Activated CD8-positive, alpha-beta memory T cell treated with anti-CD3 and anti-CD28 coated beads for 24 hours (primary cell): ENCODE results near the gene TTC39A.
"Not testable (repeated sequence)": the region's sequence is repeated elsewhere in the genome, so short reads cannot be mapped to it uniquely, and the experiment has no call there.

Experiments
- DNase-seq: peaks from one replicate; pipeline ENCODE4 v3.0.0-alpha.2; 2020

The TTC39A gene

DNA sequence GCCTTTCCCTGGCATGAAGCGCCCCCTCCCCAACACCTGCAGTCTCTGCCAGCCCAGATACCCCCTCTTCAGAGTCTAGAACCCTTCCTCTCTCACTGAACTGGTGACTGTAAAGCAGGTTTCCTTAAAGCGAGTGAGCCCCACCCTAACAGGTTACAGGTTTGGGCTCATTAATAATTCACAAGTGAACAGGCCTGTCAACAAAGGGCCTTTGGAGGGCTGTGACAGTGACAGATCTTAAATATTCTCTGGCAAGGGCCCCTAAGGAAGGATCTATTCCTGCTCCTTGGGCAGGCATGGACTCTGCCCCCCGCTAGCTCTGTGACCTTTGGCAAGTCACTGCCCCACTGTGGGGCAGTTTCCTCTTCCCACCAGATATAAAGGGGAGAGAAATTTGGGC lies 5.6 kb upstream of the TTC39A start:
- peak; percentile 33 for DNase-seq

DNA sequence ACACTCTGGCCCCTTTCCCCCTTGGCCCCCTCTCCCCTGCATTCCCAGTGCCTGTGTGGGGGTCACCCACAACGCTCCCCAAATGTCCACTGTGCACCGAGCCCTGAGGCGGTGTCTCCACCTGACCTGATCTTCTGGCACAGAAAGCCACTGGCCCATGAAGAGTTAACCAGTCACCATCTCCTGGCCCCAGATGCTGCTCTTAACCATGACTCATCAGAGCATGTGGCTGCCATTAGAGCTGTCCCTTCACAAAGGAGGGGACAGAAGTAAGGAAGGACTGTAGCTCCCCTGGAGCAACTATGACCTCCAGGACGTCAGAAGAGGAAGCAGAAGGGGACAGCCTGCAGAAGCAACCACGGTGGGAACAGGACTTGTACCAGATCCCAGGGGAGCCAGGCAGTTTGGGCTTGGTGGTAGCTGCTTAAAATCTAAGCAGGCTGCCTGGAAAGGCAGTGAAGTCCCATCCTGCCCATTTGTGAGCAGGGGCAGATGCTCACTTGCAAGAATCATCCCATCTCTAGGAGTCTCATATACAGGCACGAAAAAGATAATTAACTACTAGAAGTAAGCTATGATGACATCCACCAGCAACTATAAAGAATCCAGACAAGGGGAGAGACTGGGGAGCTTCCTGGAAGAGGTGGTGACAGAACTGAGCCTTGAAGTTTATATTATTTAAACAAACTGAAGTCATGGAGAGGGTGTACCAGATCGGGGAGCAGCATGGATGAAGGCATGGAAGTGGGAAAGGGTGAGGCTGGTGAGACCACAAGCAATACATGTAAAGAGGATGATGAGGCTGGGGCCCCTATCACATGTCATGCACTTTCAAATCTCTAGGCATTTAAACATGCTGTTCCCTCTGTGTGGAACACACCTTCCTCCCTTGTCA lies 1.1 kb upstream of the TTC39A start:
- DNase-seq = no peak

DNA sequence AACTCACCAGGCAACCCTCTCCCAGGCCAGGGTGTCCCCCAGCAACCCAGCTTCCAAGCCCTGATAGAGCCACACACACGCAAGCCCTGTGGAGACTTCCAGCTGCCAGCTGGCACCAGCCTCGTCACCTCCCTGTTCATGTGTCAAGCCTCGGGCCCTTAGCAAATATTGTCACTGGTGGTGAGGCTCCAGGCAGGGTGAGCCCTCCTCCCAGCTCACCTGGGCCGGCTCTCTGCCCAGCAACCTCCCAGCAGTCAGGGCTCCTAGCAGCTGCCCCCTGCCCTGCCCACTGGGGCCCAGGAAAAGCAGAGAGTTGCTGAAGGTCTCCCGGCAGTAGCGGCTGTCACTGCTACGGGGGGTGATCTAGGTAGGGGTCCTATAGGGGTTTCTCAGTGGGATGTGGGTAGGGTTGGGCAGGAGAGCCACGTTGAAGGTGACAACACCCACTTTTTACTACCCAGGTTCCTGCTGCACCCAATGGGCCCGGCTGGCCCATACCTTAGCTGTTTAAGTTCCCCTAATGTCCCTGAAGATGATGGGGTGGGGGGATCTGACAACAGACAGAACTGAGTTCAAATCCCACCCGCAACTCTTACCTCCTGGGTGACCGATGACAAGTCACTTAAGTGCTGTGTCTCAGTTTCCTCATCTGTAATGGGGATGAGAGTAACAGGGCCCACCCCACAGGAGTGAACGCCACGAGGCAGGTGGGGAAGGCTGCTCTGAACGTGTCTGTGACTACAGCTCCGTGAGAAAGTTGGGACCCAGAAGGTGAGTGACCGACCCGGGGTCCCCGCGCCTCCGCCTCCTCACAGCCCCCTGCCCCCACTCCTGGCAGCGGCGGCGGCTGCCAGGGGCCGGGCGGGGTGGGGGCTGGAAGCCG lies 678 bp downstream of the TTC39A start:
- no peak for DNase-seq

DNA sequence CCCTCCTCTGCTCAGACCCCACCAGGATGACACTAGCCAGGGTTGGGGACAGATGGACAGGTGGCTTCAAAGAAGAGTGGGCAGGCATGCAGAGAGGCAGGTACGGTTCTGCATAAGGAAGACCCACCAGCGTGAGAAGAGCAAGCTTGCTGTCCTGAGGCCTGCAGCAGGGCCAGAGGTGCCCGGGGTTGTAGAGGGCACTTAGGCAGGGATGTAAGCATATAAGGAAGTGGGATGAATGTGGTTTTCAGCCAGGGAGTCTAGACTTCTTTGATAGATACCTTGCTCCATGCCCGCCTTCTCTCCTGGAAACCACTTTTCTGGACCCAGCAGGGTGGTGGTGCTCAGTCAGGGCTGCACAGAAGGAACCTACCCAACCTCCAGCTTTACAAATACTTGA lies 1.4 kb downstream of the TTC39A start:
- no peak for DNase-seq

DNA sequence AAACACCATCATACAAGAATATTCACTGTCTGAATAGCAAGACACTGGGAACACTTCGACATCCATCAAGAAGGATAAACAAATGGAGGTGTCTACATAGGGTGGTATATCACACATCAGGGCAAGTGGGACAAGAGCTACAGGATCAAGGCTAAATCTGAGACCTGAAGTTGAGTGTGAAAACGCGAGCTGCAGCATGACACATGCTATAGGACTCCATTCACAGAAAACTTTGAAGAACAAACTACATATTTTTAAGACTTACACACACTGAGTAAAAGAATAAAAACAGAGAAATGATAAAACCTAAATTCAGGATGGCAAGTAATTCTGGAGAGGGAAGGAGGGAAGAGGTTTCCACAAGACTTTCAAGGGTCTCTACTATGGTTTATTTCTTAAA lies 2.1 kb downstream of the TTC39A start:
- DNase-seq = no peak

DNA sequence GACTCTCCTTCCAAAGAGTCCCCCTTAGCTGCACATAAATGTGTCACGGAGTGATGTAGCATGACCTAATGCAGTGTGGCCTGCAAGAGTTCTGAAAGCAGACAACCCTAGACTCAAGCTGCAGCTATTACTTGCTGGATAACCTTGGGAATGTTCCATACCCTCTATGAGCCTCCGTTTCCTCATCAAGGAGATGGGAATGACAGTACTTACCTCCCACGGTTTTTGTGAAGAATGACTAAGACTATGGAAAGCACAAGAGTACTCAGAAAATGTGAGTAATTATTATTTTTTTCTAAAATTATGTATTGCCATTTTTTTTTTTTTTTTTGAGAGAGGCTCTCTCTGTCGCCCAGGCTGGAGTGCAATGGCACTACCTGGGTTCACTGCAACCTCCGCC lies 3.0 kb downstream of the TTC39A start:
- DNase-seq = no peak

DNA sequence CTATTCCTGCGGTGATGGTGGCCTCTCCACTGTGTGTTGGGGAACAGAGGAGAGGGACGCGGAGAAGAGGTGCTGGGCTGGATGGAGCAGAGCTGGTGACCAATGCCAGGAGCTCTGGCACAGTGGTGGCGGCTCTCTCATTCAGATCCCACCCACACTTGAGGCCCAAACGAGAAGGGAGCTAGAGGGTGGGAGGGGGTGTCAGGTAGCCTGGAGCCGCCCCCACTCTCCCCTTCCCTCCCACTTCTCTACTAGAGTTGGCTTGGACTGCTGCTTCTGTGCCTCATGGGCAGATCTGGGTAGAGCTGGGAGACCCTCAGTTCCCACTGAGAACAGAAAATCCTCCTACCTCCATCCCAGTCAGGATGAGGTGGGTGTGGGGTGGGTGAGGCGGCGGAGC lies 3.5 kb downstream of the TTC39A start:
- DNase-seq = no peak

DNA sequence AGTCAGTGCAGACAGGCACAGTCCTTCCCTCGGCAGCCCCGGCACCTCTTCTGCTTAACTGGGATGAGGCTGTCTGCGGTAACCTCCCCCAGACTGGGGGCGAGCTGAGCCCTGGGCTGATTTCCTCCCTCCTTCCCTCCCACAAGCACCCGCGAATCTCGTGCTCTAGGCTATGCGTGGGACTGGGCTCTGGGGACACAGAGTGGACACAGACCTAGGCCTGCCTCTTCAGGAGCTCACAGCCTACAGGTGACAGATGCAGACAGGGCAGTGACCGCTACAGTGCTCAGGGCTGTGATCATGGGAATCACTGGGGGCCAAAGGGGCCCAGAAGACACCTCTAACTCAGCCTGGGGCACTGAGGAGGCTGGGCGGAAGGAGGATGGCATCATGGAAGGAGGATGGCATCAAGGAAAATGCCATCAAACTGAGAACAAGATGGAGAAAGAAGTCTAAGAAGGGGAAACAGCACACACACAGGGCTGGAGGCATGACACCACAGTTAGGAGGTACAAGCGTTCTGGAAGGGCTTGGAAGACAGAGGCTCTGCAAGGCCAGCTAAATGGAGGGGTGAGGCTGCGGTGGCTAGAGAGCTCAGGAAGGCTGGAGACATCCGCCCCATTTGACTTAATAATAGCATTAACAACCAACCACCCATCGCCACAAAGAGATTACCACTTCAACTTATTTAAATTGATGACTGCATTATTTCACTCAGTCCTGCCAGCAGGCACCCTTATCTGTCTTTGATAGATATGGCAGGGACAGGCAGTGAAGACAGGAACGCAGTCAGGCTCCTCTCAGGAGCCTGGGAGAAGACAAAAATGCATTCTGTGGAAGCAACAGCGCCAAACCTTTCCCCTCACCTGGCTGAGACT lies 4.2 kb downstream of the TTC39A start:
- DNase-seq = no peak

DNA sequence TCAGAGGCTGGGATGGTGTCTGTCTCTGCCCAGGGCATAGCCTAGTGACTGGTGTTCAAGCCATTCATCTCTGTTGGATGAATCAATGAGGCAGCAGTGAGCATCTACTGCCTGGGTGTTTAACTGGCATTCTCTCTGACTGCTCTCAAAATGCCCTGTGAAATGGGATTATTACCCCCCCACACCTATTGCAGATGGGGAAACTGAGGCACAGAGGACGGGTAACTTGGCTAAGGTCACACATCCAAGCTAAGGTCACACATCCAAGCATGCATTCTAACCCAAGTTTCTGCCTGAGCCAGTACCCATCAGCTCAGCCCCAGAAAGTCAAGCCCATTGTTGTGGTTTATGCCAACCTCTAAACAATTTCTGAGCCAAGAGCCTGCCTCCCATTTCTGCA lies 5.0 kb downstream of the TTC39A start:
- no peak for DNase-seq

DNA sequence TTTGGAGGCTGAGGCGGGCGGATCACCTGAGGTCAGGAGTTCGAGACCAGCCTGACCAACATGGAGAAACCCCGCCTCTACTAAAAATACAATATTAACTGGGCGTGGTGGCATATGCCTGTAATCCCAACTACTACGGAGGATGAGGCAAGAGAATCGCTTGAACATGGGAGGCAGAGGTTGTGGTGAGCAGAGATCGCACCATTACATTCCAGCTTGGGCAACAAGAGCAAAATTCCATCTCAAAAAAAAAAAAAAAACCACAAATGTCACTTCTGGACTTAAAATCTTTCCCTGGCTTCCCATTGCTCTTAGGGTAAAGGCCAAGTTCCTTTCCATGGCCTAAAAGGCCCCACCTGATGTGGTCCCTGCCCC lies 5.4 kb downstream of the TTC39A start:
- DNase-seq = not testable (repeated sequence)

DNA sequence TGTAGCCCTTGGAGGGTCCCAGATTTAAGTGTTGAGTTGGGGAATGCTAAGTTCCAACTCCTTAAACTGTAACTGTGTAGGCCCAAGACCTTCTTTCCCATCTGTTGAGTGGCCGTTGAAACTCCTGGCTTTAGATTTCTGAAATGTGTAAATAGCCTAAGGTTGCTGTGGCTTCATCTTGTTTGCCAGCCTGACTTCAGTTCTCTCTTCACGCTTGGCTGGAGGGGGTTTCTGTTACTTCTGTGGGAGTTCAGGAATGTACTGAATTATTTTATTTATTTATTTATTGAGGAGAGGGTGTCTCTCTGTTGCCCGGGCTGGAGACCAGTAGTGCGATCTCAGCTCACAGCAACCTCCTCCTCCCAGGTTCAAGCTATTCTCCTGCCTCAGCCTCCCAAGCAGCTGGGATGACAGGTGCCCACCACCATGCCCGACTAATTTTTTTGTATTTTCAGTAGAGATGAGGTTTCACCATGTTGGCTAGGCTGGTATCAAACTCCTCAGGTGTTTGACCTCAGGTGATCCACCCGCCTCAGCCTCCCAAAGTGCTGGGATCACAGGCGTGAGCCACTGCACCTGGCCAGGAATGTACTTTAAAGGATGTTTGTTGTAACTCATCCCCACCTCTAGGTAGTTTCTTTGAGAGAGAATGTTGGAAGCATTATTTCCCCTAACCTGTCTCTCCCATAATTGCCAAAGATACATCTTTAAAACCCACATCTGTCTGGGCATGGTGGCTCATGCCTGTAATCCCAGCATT lies 5.9 kb downstream of the TTC39A start:
- DNase-seq = no peak

DNA sequence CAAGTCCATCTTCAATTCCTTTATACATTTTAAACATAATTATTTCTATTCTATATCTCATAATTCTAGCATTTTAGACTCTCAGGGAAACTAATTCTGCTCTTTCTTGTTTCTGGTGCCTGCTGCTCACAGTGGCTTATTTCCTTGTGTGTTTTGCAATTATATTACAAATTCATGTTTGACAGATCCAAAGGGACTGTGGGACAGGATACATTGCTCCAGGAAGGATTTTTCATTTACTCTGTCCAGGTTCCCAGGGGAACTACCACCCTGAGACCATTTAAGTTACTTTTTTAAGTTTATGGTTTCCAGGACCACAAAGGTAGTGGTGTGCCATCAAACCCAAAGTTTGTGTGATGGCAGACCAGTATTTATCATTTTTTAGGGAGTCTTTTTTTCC lies 6.6 kb downstream of the TTC39A start:
- no peak for DNase-seq

DNA sequence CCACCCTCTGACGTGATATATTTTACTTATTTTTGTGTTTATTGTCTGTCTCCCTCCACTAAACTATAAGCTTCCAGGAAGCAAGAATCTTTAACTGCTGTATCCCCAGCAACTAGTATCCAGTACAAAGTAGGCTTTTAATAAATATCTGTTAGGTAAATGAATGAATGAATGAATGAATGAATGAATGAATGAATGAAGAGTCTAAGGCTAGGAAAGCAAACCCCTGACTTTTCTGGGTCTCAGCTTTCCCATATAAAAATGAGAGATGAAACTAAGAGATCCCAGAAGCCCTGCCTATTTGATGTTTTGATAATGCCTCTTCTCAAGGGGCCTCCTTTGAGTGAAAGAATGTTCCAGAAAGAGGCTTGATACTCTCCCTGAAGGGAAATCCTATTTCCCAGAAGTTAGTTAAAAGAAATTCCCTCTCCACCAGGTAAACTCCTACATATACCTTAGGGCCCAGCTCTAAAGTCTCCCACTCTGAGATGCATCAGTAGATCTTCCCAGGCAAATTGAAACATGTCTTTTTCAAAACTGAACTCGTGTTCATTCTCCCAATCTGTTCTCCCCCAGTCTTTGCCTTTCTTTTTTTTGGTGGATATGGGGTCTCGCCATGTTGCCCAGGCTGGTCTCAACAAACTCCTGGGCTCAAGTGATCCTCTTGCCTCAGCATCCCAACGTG lies 7.8 kb downstream of the TTC39A start:
- no peak for DNase-seq

DNA sequence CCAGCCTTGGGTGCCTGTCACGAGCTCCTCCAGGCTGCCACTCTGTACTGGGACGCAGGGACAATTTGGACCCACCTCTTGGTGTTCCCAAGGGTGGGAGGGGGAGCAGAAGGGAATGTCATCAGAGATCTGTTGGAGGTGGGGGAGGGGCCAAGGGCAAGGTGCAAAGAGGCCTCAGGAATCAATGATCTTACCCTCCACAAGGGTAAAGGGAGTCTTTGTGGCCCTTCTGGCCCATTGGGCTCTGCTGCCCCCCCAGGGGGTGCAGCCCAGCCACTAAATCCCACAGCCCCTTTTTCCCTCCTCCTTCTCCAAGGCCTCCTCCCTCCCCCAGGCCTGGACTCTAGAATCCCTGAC lies 8.5 kb downstream of the TTC39A start:
- DNase-seq = no peak

DNA sequence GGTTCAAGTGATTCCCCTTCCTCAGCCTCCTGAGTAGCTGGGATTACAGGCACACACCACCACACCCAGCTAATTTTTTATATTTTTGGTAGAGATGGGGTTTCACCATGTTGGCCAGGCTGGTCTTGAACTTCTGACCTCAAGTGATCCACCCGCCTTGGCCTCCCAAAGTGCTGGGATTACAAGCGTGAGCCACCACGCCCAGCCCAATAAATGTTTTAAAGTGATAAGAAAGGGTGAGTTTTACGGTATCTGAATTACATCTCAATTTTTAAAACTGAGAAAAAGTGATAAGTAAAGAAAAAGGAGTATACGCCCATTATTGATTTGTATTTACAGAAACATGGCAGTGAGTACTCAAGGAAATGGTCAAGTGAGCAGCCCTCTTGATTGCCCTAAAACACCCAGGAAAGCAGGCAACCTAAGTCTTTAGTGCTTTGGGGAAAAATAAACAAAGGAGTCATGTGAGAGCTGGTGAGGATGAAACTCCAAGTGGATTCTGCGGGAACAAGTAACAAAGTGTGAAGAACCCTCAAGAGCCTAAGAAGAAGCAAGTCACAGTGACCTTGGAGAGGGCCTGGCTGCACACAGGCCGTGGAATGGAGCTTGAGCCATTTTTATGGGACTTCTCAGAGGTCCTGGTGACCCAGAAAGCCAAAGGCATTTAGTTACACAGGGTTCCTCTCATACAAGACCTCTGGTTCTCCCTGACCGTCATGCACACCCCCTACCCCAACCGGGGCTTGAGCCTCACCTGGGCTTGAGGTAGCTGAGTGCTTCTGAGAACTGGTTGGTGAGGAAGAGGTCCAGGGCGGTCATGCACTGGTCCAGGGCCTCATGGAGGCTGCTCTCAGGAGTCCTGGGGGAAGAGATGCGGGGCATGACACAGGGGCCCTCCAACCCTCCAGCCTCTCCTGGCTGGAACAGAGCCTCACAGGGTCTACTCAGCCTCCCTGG lies 9.1 kb downstream of the TTC39A start:
- DNase-seq = no peak

DNA sequence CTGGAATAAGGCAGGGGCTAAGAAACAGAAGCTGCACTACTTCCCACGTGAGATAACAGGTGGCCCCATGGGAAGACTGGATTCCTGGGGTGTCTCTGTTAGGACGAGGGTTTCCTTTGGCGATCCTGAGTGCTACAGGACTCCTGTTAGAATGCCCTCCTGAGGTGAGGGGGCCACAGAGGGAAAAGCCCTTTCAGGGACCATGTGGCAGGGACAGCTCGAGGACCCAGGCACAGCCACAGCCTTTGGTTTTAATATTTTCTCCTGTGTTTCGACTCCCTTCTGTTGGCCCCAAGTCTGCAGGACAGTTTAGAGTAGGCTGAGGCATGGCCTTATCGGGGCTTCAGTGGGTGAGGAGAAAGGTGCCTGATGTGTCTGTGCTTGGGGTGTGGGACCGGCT lies 12.6 kb downstream of the TTC39A start:
- DNase-seq = no peak

DNA sequence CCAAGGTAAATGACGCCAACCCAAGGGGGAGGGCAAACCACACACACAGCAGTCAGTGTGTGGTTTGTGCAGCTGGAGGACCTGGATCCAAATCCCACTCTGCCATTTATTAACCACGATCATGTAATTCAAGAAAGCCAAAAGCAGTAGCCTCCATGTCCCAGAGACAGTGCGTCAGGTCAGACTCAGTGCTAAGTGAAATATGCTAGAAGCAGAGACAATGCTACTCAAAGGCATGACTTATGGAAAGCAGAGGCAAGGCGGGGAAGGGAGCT lies 13.6 kb downstream of the TTC39A start:
- no peak for DNase-seq

DNA sequence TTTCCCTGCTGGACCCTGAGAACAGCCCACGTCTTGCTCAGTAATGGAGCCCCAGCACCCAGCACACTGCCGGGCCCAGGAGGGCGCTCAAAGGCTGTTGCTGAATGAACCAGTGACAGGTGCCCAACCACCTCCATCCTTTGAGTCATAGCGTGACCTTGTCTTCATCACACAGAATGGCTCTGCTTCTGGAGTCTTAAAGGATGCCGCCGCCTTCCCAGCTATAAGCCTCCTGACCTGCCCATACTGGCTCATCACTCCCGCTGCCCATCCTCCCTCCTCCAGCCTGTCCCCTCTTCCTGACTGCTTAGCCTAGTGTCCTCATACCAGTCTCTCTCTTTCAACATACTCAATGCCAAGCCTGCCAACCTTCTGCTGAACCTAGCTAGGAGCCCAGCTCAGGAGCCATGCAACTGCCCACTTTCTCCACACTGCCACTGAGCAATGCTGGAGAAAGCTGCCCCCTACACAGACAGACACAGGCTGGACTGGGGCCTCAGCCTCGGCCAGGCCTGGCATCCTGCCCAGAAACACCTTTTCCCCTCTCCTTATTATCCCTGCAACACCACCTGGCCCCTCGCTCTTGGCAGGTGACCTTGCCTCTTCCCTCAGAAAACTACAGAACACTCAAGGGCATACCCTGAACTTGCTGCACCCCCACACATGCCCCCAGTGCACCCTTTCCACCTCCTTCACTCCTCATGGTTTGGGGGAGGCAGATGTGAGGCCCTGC lies 14.1 kb downstream of the TTC39A start:
- no peak for DNase-seq

DNA sequence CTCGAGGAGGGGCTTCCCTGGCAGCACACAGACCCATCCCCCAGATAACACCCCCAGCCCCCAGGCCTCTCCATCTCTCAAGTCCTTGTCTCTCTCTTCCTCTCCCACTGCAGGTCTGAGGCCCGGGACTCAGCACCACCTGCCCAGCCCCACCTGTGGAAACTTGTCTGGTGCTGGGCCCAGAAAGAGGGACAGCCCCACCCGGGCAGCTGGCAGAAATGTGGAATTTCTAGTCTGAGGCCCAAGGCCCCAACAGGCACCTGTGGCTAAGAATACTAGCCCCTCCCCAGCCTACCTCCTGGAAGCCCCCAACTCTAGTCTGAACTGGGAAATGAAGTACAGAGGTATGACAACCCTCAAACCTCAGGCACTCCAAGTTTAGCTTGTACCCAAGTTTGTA lies 15.4 kb downstream of the TTC39A start:
- no peak for DNase-seq
